Prostate gland (tissue), 2 donors: ENCODE results near the gene SH2D1B. TPM values are rescaled to one million over a fixed set of nuclear protein-coding genes. Genes with fewer than 3 reads are reported as not detected.

Source experiments
- DNase-seq: peaks from one replicate; pipeline ENCODE4 v3.0.0-alpha.2; 2019; ENCODE audit warnings: low spot score
- H3K27ac ChIP-seq, 2 donors: fragments of 200-600 bp; sonication (generic); 2 replicates each; pipeline ENCODE4 v1.5.1; 2017 to 2019
- H3K27me3 ChIP-seq: fragments of 200-600 bp; sonication (generic); replicated peaks from 2 replicates; pipeline ENCODE4 v1.5.1; 2019; ENCODE audit not compliant: insufficient read depth
- H3K36me3 ChIP-seq, 2 donors: fragments of 200-600 bp; sonication (generic); 1 replicate in 1 of 2; 2 replicates in 1 of 2; pipeline versions ENCODE4 v1.5.1 to v1.8.1; 2017 to 2019
- H3K4me1 ChIP-seq: fragments of 200-600 bp; sonication (generic); replicated peaks from 2 replicates; pipeline ENCODE4 v1.5.1; 2019
- H3K4me3 ChIP-seq, 2 donors: fragments of 200-600 bp; sonication (generic); 2 replicates each; pipeline ENCODE4 v1.5.1; 2017 to 2019
- H3K9me3 ChIP-seq: fragments of 200-600 bp; sonication (generic); 2 replicates; pipeline ENCODE4 v1.5.1; 2017
- CTCF ChIP-seq, 4 experiments: fragments of 200-600 bp in 2 of 4; fragments of 450-650 bp in 2 of 4; sonication (generic) in 2 of 4; IDR thresholded peaks; 1 replicate in 3 of 4; 2 replicates in 1 of 4; pipeline ENCODE4 v1.5.1; 2016 to 2019; ENCODE audit warnings: antibody characterized with exemption in 4 of 4, mild to moderate bottlenecking in 2 of 4, moderate library complexity in 2 of 4
- POLR2A ChIP-seq: fragments of 450-650 bp; IDR thresholded peaks from one replicate; pipeline ENCODE4 v1.6.1; 2016; ENCODE audit warnings: antibody characterized with exemption, mild to moderate bottlenecking
- POLR2AphosphoS5 ChIP-seq: sonication (generic); formaldehyde crosslinking; IDR thresholded peaks from one replicate; pipeline ENCODE4 v1.6.1; 2017; ENCODE audit warnings: antibody characterized with exemption
- WGBS: methylation state at CpG from one replicate; pipeline ENCODE4 v1.1.5; 2018; 5-methylcytosine and 5-hydroxymethylcytosine counted together
- intact Hi-C: fragments of 100-400 bp; cut with DNase I; formaldehyde crosslinking; loops from one replicate; pipeline ENCODE4 v1.14.2; 2022
- total RNA-seq, 2 donors: library from RNA; depleted of rRNA; stranded (reverse); fragments of >200 nt; gene quantifications; one replicate each; pipeline ENCODE4 v1.1.0, GENCODE V29; 2016

The SH2D1B gene
- total RNA-seq, 2 donors from 2014 or later = not detected

- WGBS = 98% methylated on average over 6 of the region's 6 CpGs
- TF ChIP-seq POLR2A (no peak), CTCF (IDR thresholded peaks at IDR 0.05) (no peak), POLR2AphosphoS5 (no peak)
- no peak for DNase-seq
Observed at GRCh38 chr1:162383091-162383490, 28.8 kb downstream of the SH2D1B start.

GRCh38 chr1:162381941-162382750 lies 29.8 kb downstream of the SH2D1B start:
- 88% methylated on average over 13 of the region's 13 CpGs for WGBS
- no peak for TF ChIP-seq POLR2A
- TF ChIP-seq POLR2AphosphoS5 = no peak
- TF ChIP-seq CTCF (IDR thresholded peaks at IDR 0.05) = no peak
- Histone ChIP-seq H3K27ac (peak overlapping the region in 1 of 2 donors; percentile 25), H3K9me3 (no peaks in the 10 kb centered on the region), H3K4me1 (no peaks in the 10 kb centered on the region), H3K4me3 (no peak overlapping the region), H3K36me3 (no peaks in the 10 kb centered on the region), H3K27me3 (no peaks in the 10 kb centered on the region)
- intact Hi-C loops = no loop called here
- DNase-seq = no peak

More at GRCh38 chr1:162383091-162383490, 28.8 kb downstream of the SH2D1B start:
- Histone ChIP-seq H3K36me3 (no peaks in the 10 kb centered on the region), H3K9me3 (no peaks in the 10 kb centered on the region), H3K27me3 (no peaks in the 10 kb centered on the region), H3K4me1 (no peaks in the 10 kb centered on the region), H3K27ac (no peak overlapping the region), H3K4me3 (no peak overlapping the region)
- intact Hi-C loops = no loop called here

GRCh38 chr1:162381383-162381782 lies 30.6 kb downstream of the SH2D1B start, which contains the start of gene C1orf226:
Gene C1orf226 (plus strand): TSS chr1:162381728. CDS start chr1:162381902, 174 bp downstream.
- H3K9me3 ChIP-seq = no peaks in the 10 kb centered on the region
- H3K4me1 ChIP-seq = no peaks in the 10 kb centered on the region
- DNase-seq = peak; percentile 49
- no peak for TF ChIP-seq CTCF (IDR thresholded peaks at IDR 0.05)
- TF ChIP-seq POLR2AphosphoS5 = peak; percentile 81
- H3K36me3 ChIP-seq = no peaks in the 10 kb centered on the region
- intact Hi-C loops = no loop called here
- 63% methylated on average over 3 of the region's 3 CpGs for WGBS
- H3K27me3 ChIP-seq = no peaks in the 10 kb centered on the region
- H3K4me3 ChIP-seq = no peak within 1 kb of the TSS
- H3K27ac ChIP-seq = peak within 1 kb of the TSS in 1 of 2 donors; percentile 25

- DNase-seq = no peak
- no peaks in the 10 kb centered on the region for H3K36me3 ChIP-seq
- TF ChIP-seq CTCF (IDR thresholded peaks at IDR 0.05) (no peak), POLR2AphosphoS5 (no peak), POLR2A (no peak)
- no peaks in the 10 kb centered on the region for H3K4me1 ChIP-seq
- no peaks in the 10 kb centered on the region for H3K27me3 ChIP-seq
- intact Hi-C loops = no loop called here
- no peak overlapping the region for H3K27ac ChIP-seq
- H3K4me3 ChIP-seq = no peak overlapping the region
- H3K9me3 ChIP-seq = no peaks in the 10 kb centered on the region
- WGBS = 88% methylated on average over 6 of the region's 6 CpGs
Observed at GRCh38 chr1:162380061-162380846, 31.7 kb downstream of the SH2D1B start.
